Measurements from ENCODE around the gene FXYD2. TPM values are rescaled to one million over a fixed set of nuclear protein-coding genes. Genes with fewer than 3 reads are reported as not detected.

The FXYD2 gene
- total RNA-seq (2022; extraction: Qiagen RNA extraction), result 11.5 to 19.3 TPM (median 16.3 TPM) in 5 replicates

DNA sequence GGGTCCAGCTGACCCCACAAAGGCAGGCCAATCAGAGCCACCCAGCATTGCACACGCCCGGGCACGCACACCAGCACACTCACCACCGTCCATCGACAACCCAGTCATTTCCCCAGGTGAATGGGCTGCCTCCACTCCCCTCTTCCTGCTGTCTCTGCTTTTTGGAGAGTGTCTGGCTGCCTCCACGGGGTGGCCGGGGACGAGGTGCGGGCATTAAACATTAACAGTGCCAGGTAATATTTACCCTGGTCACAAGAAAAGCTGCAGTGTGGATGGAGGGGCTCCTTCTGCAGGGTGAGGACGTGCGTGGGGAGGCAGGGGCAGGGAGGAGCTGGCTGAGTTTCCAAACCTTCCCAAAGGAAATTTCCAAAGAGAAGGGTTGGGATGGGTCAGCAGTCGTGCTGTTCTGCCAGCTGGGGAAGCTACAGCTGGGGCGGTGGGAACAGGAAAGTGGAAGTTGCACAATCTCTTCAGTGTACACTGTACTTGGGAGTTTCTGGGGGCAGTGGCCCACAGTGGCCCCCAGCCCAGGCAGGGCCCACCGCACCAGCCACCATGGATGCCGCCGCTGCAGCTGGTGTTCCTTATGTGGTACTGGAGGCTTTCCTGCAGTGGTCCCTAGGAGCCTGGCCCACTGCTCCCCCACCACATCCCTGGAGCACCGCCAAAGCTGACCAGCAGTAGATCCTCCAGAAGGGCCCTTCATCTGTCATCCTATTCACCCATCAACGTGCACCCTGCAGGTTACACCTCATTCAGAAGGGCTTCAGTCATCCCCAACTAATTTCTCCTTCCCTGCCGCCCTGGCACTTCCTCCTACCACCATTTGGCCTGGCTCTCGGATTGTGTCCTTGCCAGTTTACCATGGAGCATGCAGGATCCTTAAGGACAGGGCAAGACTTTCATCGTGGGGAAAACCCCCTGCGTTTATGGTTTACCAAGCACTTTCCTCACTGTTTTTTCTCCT is at the start of gene FXYD2:
FXYD2 (minus strand) TSS at position 174 of the 967 bp plus-strand sequence; CDS start at position 108, 66 bp downstream.

GRCh38 chr11:117796872-117797529 is 27.5 kb downstream of the FXYD2 start, which contains the start of gene DSCAML1:
TSS of gene DSCAML1 (minus strand) at chr11:117797216. CDS start at chr11:117797079, 137 bp downstream.

Other genes starting within 250 kb of the FXYD2 start
- gene DSCAML1, start 27.5 kb downstream of the FXYD2 start, total RNA-seq (2022; extraction: Qiagen RNA extraction), result 0.16 to 0.64 TPM (median 0.28 TPM) in 5 replicates
- gene FXYD6, start 51.9 kb upstream of the FXYD2 start, total RNA-seq (2022; extraction: Qiagen RNA extraction), result 0.30 to 0.50 TPM (median 0.39 TPM) in 5 replicates
- gene TMPRSS13, start 104.7 kb upstream of the FXYD2 start, total RNA-seq (2022; extraction: Qiagen RNA extraction), result 0.02 TPM in 2 of 5 replicates, not detected in the others
- 0.05 to 0.13 TPM (median 0.10 TPM) in 4 of 5 replicates, not detected in the other for gene IL10RA, start 161.7 kb upstream of the FXYD2 start, total RNA-seq (2022; extraction: Qiagen RNA extraction)